ENCODE data around the gene DNASE2B.

DNASE2B gene

DNA sequence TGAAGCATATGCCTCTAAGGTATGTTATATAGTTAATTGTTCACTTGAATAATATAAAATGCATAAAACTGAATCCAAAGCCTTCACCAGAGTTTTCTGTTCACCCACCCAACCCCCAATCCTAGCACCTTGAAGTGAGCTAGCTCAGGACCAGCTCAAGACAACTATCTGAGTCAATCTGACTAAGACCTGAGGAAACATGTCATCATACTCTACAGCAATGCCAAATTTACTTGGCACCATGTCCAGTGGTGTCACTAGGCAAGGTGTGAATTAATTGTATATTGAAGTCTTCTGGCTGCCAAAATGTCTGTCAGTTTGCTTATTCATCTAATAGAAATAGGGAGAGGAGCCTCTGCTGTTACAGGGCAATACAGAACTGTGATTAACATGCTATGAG is 3.8 kb downstream of the DNASE2B start:
- no peak overlapping the region for H3K27ac ChIP-seq (ENCODE audit: low read length, poor library complexity, severe bottlenecking)
- DNase-seq, result no peak
- H2AFZ ChIP-seq (ENCODE audit: low read depth, low read length), result no peak overlapping the region
- H2BK120ac ChIP-seq (ENCODE audit: low read depth, low read length), result no peak overlapping the region
- H3K14ac ChIP-seq (ENCODE audit: low read length in 2 of 2), result no peak overlapping the region
- no peak overlapping the region for H4K91ac ChIP-seq (ENCODE audit: low read length)
- H3K4ac ChIP-seq (ENCODE audit: low read depth in 1 of 2, low read length in 2 of 2), result no peak overlapping the region
- H2AK5ac ChIP-seq (ENCODE audit: low read length, severe bottlenecking), result no peak overlapping the region
- H2BK5ac ChIP-seq (ENCODE audit: low read depth, low read length, poor library complexity, severe bottlenecking), result no peak overlapping the region
- H3K4me2 ChIP-seq (ENCODE audit: low read length, poor library complexity, severe bottlenecking), result no peak overlapping the region
- no peak overlapping the region for H4K8ac ChIP-seq (ENCODE audit: low read length)
- H3K4me1 ChIP-seq (ENCODE audit: control insufficient read depth, insufficient read depth, low read depth, low read length), result no peaks in the 10 kb centered on the region
- H3K36me3 ChIP-seq (ENCODE audit: control insufficient read depth in 1 of 2, insufficient read depth in 2 of 2, low read depth in 1 of 2, low read length in 2 of 2), result no peaks in the 10 kb centered on the region
- no peak overlapping the region for H3K9ac ChIP-seq (ENCODE audit: low read length)
- no peak overlapping the region for H2BK12ac ChIP-seq (ENCODE audit: low read length in 2 of 2)
- no peaks in the 10 kb centered on the region for H3K9me3 ChIP-seq (ENCODE audit: control insufficient read depth, low read length)
- no peak overlapping the region for H3K4me3 ChIP-seq (ENCODE audit: insufficient read depth in 1 of 2, low read depth in 1 of 2, low read length in 2 of 2)
- H2BK15ac ChIP-seq (ENCODE audit: low read depth, poor library complexity, severe bottlenecking), result no peak overlapping the region
- H3K23ac ChIP-seq (ENCODE audit: low read length in 2 of 2), result no peak overlapping the region
- H3K18ac ChIP-seq (ENCODE audit: low read depth in 1 of 2, low read length in 2 of 2), result no peak overlapping the region
- H3K79me1 ChIP-seq (replicated peaks; ENCODE audit: low read length, poor library complexity, severe bottlenecking), result no peaks in the 10 kb centered on the region
- H3K27me3 ChIP-seq (ENCODE audit: control insufficient read depth in 1 of 2, insufficient read depth in 1 of 2, low read length in 2 of 2), result no peaks in the 10 kb centered on the region

DNA sequence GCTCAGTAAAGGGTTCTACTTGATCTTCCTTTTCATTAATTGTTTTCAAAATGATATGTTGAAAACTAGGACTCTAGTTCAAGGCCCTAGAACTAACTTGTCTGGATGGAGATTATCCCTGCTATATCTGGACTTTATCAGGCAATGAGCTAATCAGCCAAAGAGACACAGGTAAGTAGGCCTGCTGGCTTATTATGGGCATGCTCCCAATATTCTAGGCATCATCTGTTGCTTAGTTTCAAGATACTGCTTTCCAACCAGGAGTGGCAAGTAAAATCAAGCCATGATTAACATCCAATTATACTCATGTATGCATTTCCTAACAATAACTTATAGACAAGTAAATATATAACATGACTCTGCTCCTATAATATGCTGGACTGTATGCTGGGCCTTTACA is 4.2 kb downstream of the DNASE2B start:
- H3K14ac ChIP-seq (ENCODE audit: low read length in 2 of 2), result no peak overlapping the region
- H3K18ac ChIP-seq (ENCODE audit: low read depth in 1 of 2, low read length in 2 of 2), result no peak overlapping the region
- no peak overlapping the region for H2BK15ac ChIP-seq (ENCODE audit: low read depth, poor library complexity, severe bottlenecking)
- H2BK5ac ChIP-seq (ENCODE audit: low read depth, low read length, poor library complexity, severe bottlenecking), result no peak overlapping the region
- H3K36me3 ChIP-seq (ENCODE audit: control insufficient read depth in 1 of 2, insufficient read depth in 2 of 2, low read depth in 1 of 2, low read length in 2 of 2), result no peaks in the 10 kb centered on the region
- H3K27me3 ChIP-seq (ENCODE audit: control insufficient read depth in 1 of 2, insufficient read depth in 1 of 2, low read length in 2 of 2), result no peaks in the 10 kb centered on the region
- no peak overlapping the region for H2AFZ ChIP-seq (ENCODE audit: low read depth, low read length)
- no peak overlapping the region for H3K4me3 ChIP-seq (ENCODE audit: insufficient read depth in 1 of 2, low read depth in 1 of 2, low read length in 2 of 2)
- no peak overlapping the region for H2BK120ac ChIP-seq (ENCODE audit: low read depth, low read length)
- H3K4me1 ChIP-seq (ENCODE audit: control insufficient read depth, insufficient read depth, low read depth, low read length), result no peaks in the 10 kb centered on the region
- no peak overlapping the region for H3K23ac ChIP-seq (ENCODE audit: low read length in 2 of 2)
- DNase-seq, result no peak
- H3K4ac ChIP-seq (ENCODE audit: low read depth in 1 of 2, low read length in 2 of 2), result no peak overlapping the region
- H3K79me1 ChIP-seq (replicated peaks; ENCODE audit: low read length, poor library complexity, severe bottlenecking), result no peaks in the 10 kb centered on the region
- H3K9ac ChIP-seq (ENCODE audit: low read length), result no peak overlapping the region
- H3K27ac ChIP-seq (ENCODE audit: low read length, poor library complexity, severe bottlenecking), result no peak overlapping the region
- no peaks in the 10 kb centered on the region for H3K9me3 ChIP-seq (ENCODE audit: control insufficient read depth, low read length)
- H4K91ac ChIP-seq (ENCODE audit: low read length), result no peak overlapping the region
- no peak overlapping the region for H2BK12ac ChIP-seq (ENCODE audit: low read length in 2 of 2)
- H4K8ac ChIP-seq (ENCODE audit: low read length), result no peak overlapping the region
- no peak overlapping the region for H2AK5ac ChIP-seq (ENCODE audit: low read length, severe bottlenecking)
- H3K4me2 ChIP-seq (ENCODE audit: low read length, poor library complexity, severe bottlenecking), result no peak overlapping the region

DNA sequence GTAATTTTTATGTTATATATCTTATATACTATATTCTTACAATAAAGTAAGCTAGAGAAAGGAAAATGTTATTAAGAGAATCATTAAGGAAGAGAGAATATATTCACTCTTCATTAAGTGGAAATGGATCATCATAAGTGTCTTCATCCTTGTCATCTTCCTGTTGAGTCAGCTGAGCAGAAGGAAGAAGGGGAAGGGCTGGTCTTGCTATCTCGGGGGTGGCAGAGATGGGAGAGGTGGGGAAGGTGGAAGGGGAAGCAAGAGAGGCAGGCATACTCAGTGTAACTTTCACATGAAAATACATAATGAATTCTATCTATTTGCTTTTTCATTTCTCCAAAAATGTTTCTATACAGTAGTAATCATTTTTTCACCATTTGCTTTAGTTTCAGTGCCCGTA is 5.1 kb downstream of the DNASE2B start:
- Histone ChIP-seq H4K91ac (ENCODE audit: low read length) (no peak overlapping the region), H2AFZ (ENCODE audit: low read depth, low read length) (no peak overlapping the region), H4K8ac (ENCODE audit: low read length) (no peak overlapping the region), H3K27me3 (ENCODE audit: control insufficient read depth in 1 of 2, insufficient read depth in 1 of 2, low read length in 2 of 2) (no peaks in the 10 kb centered on the region), H3K4me2 (ENCODE audit: low read length, poor library complexity, severe bottlenecking) (no peak overlapping the region), H3K18ac (ENCODE audit: low read depth in 1 of 2, low read length in 2 of 2) (no peak overlapping the region), H2BK12ac (ENCODE audit: low read length in 2 of 2) (no peak overlapping the region), H3K23ac (ENCODE audit: low read length in 2 of 2) (no peak overlapping the region), H3K4me1 (ENCODE audit: control insufficient read depth, insufficient read depth, low read depth, low read length) (no peaks in the 10 kb centered on the region), H3K27ac (ENCODE audit: low read length, poor library complexity, severe bottlenecking) (no peak overlapping the region), H3K79me1 (replicated peaks; ENCODE audit: low read length, poor library complexity, severe bottlenecking) (no peaks in the 10 kb centered on the region), H3K4me3 (ENCODE audit: insufficient read depth in 1 of 2, low read depth in 1 of 2, low read length in 2 of 2) (no peak overlapping the region), H3K9ac (ENCODE audit: low read length) (no peak overlapping the region), H3K14ac (ENCODE audit: low read length in 2 of 2) (no peak overlapping the region), H3K36me3 (ENCODE audit: control insufficient read depth in 1 of 2, insufficient read depth in 2 of 2, low read depth in 1 of 2, low read length in 2 of 2) (no peaks in the 10 kb centered on the region), H2AK5ac (ENCODE audit: low read length, severe bottlenecking) (no peak overlapping the region), H3K4ac (ENCODE audit: low read depth in 1 of 2, low read length in 2 of 2) (no peak overlapping the region), H2BK5ac (ENCODE audit: low read depth, low read length, poor library complexity, severe bottlenecking) (no peak overlapping the region), H2BK15ac (ENCODE audit: low read depth, poor library complexity, severe bottlenecking) (no peak overlapping the region), H3K9me3 (ENCODE audit: control insufficient read depth, low read length) (no peaks in the 10 kb centered on the region), H2BK120ac (ENCODE audit: low read depth, low read length) (no peak overlapping the region)
- no CpG with 5 or more reads among the region's 2 CpGs for WGBS
- DNase-seq, result no peak

DNA sequence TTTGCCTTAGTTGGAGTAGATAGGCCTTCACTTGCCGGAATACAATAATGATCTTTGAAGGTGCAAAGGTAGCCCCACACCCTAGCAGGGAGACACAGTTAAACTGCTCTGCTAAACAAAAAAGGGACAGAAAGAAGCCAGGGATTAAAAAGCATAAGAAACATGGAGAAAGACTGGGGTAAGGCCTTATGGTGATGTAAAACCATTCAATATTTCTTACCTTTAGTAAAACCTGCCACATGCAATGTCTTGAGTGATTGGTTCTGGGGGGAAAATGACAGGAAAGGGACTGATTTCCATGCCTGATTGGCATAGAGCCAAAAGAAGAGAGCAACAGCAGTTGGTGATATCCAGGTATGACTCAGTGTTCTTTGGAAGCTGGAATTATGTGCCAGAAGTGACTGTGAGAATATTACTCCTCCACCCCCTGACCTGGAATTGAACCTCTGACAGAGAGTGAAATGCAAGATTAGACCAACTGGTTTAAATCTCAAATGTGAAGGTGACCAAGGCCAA is 8.1 kb downstream of the DNASE2B start:
- no peaks in the 10 kb centered on the region for H3K9me3 ChIP-seq (ENCODE audit: control insufficient read depth, low read length)
- no peaks in the 10 kb centered on the region for H3K27me3 ChIP-seq (ENCODE audit: control insufficient read depth in 1 of 2, insufficient read depth in 1 of 2, low read length in 2 of 2)
- H3K4me3 ChIP-seq (ENCODE audit: insufficient read depth in 1 of 2, low read depth in 1 of 2, low read length in 2 of 2), result no peak overlapping the region
- no peak overlapping the region for H2AFZ ChIP-seq (ENCODE audit: low read depth, low read length)
- no peaks in the 10 kb centered on the region for H3K79me1 ChIP-seq (replicated peaks; ENCODE audit: low read length, poor library complexity, severe bottlenecking)
- no peak overlapping the region for H3K4ac ChIP-seq (ENCODE audit: low read depth in 1 of 2, low read length in 2 of 2)
- H4K91ac ChIP-seq (ENCODE audit: low read length), result no peak overlapping the region
- no peak overlapping the region for H3K18ac ChIP-seq (ENCODE audit: low read depth in 1 of 2, low read length in 2 of 2)
- WGBS, result 100% methylated on average over 1 of the region's 1 CpG
- H2BK5ac ChIP-seq (ENCODE audit: low read depth, low read length, poor library complexity, severe bottlenecking), result no peak overlapping the region
- H3K27ac ChIP-seq (ENCODE audit: low read length, poor library complexity, severe bottlenecking), result no peak overlapping the region
- H2BK120ac ChIP-seq (ENCODE audit: low read depth, low read length), result no peak overlapping the region
- no peak for DNase-seq
- H2AK5ac ChIP-seq (ENCODE audit: low read length, severe bottlenecking), result no peak overlapping the region
- H3K14ac ChIP-seq (ENCODE audit: low read length in 2 of 2), result no peak overlapping the region
- H3K9ac ChIP-seq (ENCODE audit: low read length), result no peak overlapping the region
- no peaks in the 10 kb centered on the region for H3K36me3 ChIP-seq (ENCODE audit: control insufficient read depth in 1 of 2, insufficient read depth in 2 of 2, low read depth in 1 of 2, low read length in 2 of 2)
- H3K23ac ChIP-seq (ENCODE audit: low read length in 2 of 2), result no peak overlapping the region
- no peak overlapping the region for H3K4me2 ChIP-seq (ENCODE audit: low read length, poor library complexity, severe bottlenecking)
- no peak overlapping the region for H4K8ac ChIP-seq (ENCODE audit: low read length)
- no peaks in the 10 kb centered on the region for H3K4me1 ChIP-seq (ENCODE audit: control insufficient read depth, insufficient read depth, low read depth, low read length)
- H2BK12ac ChIP-seq (ENCODE audit: low read length in 2 of 2), result no peak overlapping the region
- H2BK15ac ChIP-seq (ENCODE audit: low read depth, poor library complexity, severe bottlenecking), result no peak overlapping the region
